HG03060 (cell line): ENCODE data around the gene ARG2.
"Not testable (repeated sequence)": the region's sequence is repeated elsewhere in the genome, so short reads cannot be mapped to it uniquely, and the experiment has no call there.

ENCODE experiments used
- ATAC-seq: cut with Tn5 transposase; IDR thresholded peaks from one replicate; pipeline ENCODE4 v1.9.1; 2021; ENCODE audit warnings: low read depth, moderate number of reproducible peaks; ENCODE audit not compliant: unreplicated experiment

The ARG2 gene

DNA sequence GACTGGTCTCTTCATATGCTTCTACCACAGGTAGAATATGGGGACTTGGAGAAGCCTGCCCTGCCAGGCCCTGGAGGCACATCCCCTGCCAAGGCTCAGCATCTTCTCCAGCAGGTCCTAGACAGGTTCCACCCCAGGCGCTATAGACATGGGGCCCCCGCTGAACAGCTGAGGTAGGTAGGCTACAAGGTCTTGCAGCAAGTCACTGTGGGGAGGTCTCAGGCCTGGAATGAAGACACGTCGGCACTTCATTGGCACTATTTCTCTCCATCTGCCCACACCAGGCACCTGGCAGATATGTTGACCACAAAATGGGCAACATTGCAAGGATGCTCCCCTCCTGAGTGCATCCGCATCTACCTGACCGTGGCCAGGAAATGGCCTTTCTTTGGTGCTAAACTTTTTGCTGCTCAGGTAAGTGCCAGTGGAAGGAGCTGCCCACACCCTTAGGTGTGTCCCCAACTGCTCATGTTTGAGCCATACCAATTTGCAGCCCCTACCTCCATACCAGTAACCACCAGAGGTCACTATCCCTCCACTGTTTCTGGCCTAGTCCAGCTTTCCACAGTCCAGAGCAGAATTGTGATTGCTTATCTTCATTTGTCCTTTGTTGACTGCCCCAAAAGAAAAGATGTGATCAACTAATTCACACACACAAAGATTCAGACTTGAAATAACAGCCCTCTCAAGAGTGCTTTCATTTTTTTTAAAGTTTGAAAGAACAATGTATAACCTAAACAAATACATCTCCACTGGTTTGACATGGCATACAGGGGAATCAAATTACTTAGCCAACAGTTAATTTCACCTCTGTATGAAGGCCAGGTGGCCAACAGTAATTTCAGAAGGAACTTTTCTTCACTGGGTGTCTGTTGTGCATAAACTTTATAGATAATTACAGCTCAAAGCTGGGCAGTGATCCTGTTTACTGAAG lies 35.7 kb upstream of the ARG2 start:
- no peak for ATAC-seq

- ATAC-seq: no peak
Measured at GRCh38 chr14:67584978-67585377, 34.7 kb upstream of the ARG2 start.

DNA sequence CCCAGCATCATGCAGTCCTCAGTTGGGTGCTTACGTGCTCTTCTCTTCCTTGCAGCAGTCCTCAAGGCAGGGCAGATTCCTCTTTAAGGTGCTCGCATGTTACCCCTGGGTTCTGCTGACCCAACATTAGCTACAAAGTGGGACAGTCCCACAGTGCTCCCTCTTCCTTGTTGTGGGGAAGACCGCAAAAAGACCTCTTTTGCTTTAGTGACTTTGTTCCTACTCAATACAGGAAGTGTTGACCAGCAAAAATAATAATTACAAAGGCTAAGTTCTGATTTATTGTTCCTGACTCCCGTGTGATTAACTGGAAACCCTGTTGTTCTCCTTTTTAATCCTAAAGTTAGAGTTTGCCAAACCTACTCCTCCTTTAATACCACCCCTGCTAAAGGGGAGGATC lies 33.4 kb upstream of the ARG2 start:
- ATAC-seq: no peak

DNA sequence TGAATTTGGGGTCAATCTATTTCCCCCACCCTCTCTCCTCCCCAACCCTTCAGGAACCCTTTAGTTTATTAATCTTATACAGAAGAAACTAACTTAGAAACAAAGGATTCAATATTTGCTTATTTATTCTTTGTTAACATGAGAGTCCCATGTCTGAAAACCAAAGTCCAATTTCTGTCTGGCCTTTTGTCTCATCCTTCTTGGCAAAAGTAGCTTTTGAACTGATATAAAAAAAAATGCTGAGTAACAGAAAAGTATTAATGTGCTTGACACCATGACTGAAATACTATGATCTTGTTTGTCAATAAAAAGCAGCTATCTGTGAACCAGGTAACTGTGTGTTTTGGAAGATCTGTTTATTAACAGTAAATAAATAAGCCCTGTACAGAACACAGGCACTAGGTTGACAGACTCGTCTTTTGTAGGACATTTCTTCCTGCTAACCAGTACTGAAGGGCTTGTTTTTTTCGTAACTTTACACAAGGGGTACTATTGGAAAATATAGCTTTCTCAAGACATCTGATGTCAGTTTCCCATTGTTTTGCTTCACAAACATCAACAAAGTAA lies 30.4 kb upstream of the ARG2 start:
- ATAC-seq: no peak

DNA sequence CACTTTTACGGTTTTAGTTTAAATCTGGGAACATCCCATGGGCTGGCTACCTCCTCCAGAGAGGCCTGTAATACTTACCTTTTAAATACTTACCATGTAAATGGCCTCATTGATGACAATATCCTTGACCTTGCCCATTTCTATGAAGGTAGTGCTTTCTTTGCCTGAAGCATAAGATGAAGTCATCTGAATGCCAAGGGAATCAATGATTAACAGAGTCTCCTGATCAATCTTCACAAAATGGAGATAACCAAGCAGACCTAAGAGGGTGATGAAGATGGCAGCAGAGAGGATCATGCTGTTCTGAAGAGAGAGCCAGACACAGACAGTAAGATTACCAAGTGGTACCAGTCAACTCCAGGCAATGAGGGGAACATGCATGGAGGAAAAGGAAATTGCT lies 26.1 kb upstream of the ARG2 start:
- not testable (repeated sequence) for ATAC-seq

DNA sequence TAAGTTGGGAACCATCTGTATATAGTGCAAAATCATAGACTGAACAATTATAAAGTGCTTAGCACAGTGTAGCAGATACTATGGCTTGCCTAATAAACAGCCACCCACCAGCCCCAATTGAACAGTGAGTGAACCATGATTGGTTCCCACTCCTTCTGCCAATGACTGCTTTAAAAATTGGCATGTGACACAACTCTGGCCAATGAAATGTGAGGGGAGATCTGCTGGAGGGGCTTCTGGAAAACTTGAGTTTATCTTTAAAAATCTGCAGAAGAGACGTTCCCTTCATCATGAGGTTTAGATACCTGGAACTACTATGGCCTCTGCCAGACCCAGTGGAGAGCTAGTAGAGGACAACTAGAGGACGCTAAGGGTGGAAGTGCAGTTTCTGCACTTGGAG lies 24.3 kb upstream of the ARG2 start:
- no peak for ATAC-seq

- ATAC-seq: peak; percentile 58
Measured at GRCh38 chr14:67599698-67600561, 19.8 kb upstream of the ARG2 start, which contains the start of gene PIGH. PIGH (minus strand) TSS chr14:67600268; CDS start chr14:67600203, 65 bp downstream.

GRCh38 chr14:67600562-67600974 lies 19.2 kb upstream of the ARG2 start:
- not testable (repeated sequence) for ATAC-seq

DNA sequence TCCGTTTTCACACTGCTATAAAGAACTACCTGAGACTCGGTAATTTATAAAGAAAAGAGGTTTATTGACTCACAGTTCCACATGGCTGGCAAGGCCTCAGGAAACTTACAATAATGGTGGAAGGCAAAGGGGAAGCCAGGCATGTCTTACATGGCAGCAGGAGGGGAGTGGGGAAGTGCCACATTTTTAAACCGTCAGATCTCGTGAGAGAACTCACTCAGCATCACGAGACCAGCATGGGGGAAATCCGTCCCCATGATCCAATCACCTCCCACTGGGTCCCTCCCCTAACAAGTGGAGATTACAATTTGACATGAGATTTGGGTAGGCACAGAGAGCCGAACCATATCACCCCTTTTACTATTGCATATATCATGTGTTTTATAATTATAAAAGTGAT lies 17.6 kb upstream of the ARG2 start:
- ATAC-seq: no peak

DNA sequence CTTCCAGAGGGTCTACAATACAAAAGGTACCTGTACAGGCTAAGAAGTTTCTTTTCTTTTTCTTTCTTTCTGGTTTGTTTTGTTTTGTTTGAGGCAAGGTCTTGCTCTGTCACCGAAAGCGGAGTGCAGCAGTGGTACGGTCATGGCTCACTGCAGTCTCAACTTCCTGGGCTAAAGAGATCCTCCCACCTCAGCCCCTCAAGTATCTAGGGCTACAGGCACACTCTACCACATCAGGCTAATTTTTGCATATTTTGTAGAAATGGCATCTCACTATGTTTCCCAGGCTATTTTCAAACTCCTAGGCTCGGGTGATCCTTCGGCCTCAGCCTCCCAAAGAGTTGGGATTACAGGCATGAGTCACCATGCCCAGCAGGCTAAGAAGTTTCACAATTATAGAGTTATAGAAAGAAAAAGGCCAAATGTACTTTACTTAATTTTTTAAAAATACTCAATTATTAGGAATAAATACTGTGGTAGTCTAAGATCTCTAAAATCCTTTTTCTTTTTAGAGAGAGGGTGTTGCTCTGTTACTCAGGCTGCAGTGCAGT lies 16.6 kb upstream of the ARG2 start:
- peak; percentile 35 for ATAC-seq

- no peak for ATAC-seq
Measured at GRCh38 chr14:67607646-67608045, 12.1 kb upstream of the ARG2 start.

- no peak for ATAC-seq
Measured at GRCh38 chr14:67609642-67610310, 9.9 kb upstream of the ARG2 start.

DNA sequence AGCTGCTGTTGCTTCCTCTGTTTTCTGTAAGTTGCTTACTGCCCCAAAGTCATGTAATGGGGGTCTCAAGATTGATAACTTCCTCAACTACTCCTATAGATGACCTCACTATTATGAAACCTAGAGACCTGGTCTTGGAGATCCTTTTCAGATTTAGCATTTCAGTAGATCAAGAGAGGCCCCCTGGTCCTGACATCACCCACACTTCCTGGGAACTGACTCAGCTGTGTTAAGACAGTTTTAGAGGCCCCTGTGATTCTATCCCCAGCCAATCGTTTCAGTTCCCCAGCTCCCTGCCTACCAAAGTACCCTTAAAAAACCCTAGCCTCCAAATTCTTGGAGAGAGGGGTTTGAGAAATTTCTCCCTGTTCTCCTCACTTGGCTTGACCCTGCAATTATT lies 9.2 kb upstream of the ARG2 start:
- no peak for ATAC-seq

GRCh38 chr14:67618617-67619063 lies 1.1 kb upstream of the ARG2 start:
- no peak for ATAC-seq

DNA sequence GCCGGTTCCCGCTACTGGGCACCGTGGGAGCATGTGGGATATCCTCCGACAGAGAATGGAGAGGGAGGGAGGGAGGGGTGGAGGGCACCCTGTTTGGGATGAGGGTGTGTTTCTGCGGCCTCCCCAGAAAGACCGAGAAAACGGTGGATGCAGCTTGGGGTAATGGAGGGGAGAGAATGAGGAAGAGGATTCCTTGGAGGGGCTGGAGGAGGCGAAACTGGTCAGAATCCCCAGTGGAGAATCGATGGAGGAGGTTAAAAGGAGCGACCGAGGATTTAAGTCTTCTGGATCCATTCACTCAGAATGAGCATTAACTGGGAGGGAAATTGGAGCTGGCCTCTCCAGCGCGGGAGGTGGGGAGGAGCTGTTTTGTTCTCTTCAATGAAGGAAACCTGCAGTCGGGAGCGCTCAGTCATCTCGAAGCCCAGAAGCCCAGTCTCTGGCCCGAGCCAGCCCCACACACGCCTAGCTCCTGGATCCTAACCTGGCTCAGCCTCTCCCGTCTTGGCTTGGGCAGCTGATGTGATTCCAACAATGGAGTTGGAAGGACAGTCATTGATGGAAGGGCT lies 581 bp downstream of the ARG2 start:
- ATAC-seq: no peak

- no peak for ATAC-seq
Measured at GRCh38 chr14:67622675-67623074, 3.0 kb downstream of the ARG2 start.

DNA sequence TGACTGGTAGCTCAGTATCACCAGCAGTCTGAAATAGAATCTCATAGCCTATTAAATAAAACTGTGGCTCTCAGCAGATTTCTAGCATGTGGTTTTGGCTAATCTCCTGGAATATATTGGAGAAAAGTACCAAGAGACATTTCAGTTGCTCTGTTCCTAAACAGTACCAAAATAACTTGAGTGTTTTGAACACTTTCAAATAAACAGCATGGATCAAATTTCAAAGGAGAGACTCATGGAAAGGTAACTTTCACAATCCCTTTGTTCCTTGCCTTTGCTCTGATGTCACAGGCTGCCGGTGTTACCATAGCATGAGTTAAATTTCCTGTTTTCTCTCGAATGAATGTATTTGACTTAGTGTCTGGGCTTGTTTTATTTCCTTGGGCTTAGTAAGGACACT lies 3.4 kb downstream of the ARG2 start:
- no peak for ATAC-seq

DNA sequence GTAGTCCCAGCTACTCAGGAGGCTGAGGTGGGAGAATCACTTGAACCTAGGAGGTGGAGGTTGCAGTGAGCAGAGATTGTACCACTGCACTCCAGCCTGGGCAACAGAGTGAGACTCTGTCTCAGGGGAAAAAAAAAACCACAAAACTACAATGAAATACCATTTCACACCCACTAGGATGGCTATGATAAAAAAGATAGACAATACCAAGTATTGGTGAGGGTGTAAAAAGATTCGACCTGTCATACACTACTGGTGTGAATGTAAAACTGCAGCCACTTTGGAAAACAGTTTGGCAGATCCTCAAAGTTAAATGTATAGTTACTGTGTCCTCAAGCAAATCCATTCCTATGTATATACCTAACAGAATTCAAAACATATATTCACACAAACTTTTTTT lies 6.4 kb downstream of the ARG2 start:
- not testable (repeated sequence) for ATAC-seq

GRCh38 chr14:67627519-67627918 lies 7.8 kb downstream of the ARG2 start:
- ATAC-seq: no peak

- no peak for ATAC-seq
Measured at GRCh38 chr14:67630186-67630585, 10.5 kb downstream of the ARG2 start.
